Gastrocnemius medialis (tissue), 4 donors: ENCODE measurements around the gene CACNB4. TPM values are rescaled to one million over a fixed set of nuclear protein-coding genes. Genes with fewer than 3 reads are reported as not detected.

Experiments
- ATAC-seq, 2 donors: fragments of 150-250 bp; one replicate each; pipeline ENCODE4 v1.9.1; 2016
- DNase-seq, 2 donors: peaks; one replicate each; pipeline ENCODE4 v3.0.0-alpha.2; 2019
- H3K27ac ChIP-seq, 4 donors: fragments of 200-600 bp; sonication (generic); 1 replicate in 1 of 4; 2 replicates in 3 of 4; pipeline ENCODE4 v1.5.1; 2016 to 2018; ENCODE audit warnings: mild to moderate bottlenecking in 2 of 4, moderate library complexity in 1 of 4
- H3K27me3 ChIP-seq, 3 donors: fragments of 200-600 bp; sonication (generic) in 2 of 3; 1 replicate in 1 of 3; 2 replicates in 2 of 3; pipeline versions ENCODE4 v1.5.1 to v1.6.0; 2016 to 2019; ENCODE audit warnings: mild to moderate bottlenecking in 1 of 3, moderate library complexity in 1 of 3
- H3K36me3 ChIP-seq, 2 donors: fragments of 200-600 bp; sonication (generic) in 1 of 2; one replicate each; pipeline ENCODE4 v1.5.1; 2017 to 2018
- H3K4me1 ChIP-seq, 2 donors: fragments of 200-600 bp; sonication (generic) in 1 of 2; one replicate each; pipeline ENCODE4 v1.5.1; 2016 to 2017; ENCODE audit warnings: mild to moderate bottlenecking in 2 of 2
- H3K4me3 ChIP-seq, 4 donors: fragments of 200-600 bp; sonication (generic) in 3 of 4; 1 replicate in 1 of 4; 2 replicates in 3 of 4; pipeline ENCODE4 v1.5.1; 2016 to 2019; ENCODE audit warnings: mild to moderate bottlenecking in 2 of 4
- H3K9me3 ChIP-seq, 3 donors: fragments of 200-600 bp; sonication (generic) in 2 of 3; 1 replicate in 1 of 3; 2 replicates in 2 of 3; pipeline ENCODE4 v1.5.1; 2016 to 2019
- CTCF ChIP-seq, 5 experiments: fragments of 450-650 bp in 3 of 5; fragments of 200-600 bp in 2 of 5; sonication (generic) in 2 of 5; IDR thresholded peaks in 4 of 5; conservative IDR thresholded peaks in 1 of 5; 1 replicate in 4 of 5; 2 replicates in 1 of 5; pipeline ENCODE4 v1.5.1; 2016 to 2019; ENCODE audit warnings: antibody characterized with exemption in 5 of 5, mild to moderate bottlenecking in 3 of 5, moderate library complexity in 3 of 5
- POLR2A ChIP-seq, 2 donors: fragments of 450-650 bp; IDR thresholded peaks; one replicate each; pipeline ENCODE4 v1.6.1; 2017; ENCODE audit warnings: antibody characterized with exemption in 2 of 2, mild to moderate bottlenecking in 2 of 2, moderate library complexity in 2 of 2
- in situ Hi-C, 4 donors: fragments of 200-750 bp; cut with MboI; loops; one replicate each; pipeline versions ENCODE4 v1.15.0 to v1.8.0; 2017; ENCODE audit warnings: low sequenced_read_pairs in 4 of 4
- intact Hi-C: fragments of 100-400 bp; cut with DNase I; formaldehyde crosslinking; loops from one replicate; pipeline ENCODE4 v1.15.1; 2023; ENCODE audit warnings: low total_unique reads
- total RNA-seq, 4 donors: library from RNA; depleted of rRNA; stranded (reverse); fragments of >200 nt; gene quantifications; one replicate each; pipeline versions ENCODE4 v1.1.0 to v1.2.3, GENCODE V29; 2016

CACNB4 gene
- total RNA-seq, 4 donors from 2014 or later: 0.04 to 0.56 (median 0.36) TPM

GRCh38 chr2:151845481-151845880, 253.4 kb downstream of the CACNB4 start:
- no peaks in the 10 kb centered on the region for H3K9me3 ChIP-seq
- H3K4me3 ChIP-seq: no peak overlapping the region
- ATAC-seq (no peak), DNase-seq (no peak)
- TF ChIP-seq CTCF (IDR thresholded peaks at IDR 0.05 in 4 of 5, conservative IDR thresholded peaks at IDR 0.05 in 1 of 5) (no peak), POLR2A (IDR thresholded peaks at IDR 0.05) (no peak)
- H3K27ac ChIP-seq: no peak overlapping the region
- no peaks in the 10 kb centered on the region for H3K27me3 ChIP-seq
- intact Hi-C loops (no loop called here), in situ Hi-C loops (loop anchor here in 3 of 4 donors (10.0 to 25.0 kb wide), 3 partner anchors 149 to 867 kb away; partner anchors contain the start of genes ARL6IP6 (in 1 of the 3) and PRPF40A (in 1 of the 3))
- H3K4me1 ChIP-seq: no peaks in the 10 kb centered on the region
- H3K36me3 ChIP-seq: no peaks in the 10 kb centered on the region

- H3K9me3 ChIP-seq: no peaks in the 10 kb centered on the region
- DNase-seq (no peak), ATAC-seq (no peak)
- in situ Hi-C loops: loop anchor here in 3 of 4 donors (10.0 to 25.0 kb wide), 3 partner anchors 150 to 868 kb away; partner anchors contain the start of genes ARL6IP6 (in 1 of the 3) and PRPF40A (in 1 of the 3)
- no peaks in the 10 kb centered on the region for H3K4me1 ChIP-seq
- H3K27me3 ChIP-seq: no peaks in the 10 kb centered on the region
- no peaks in the 10 kb centered on the region for H3K36me3 ChIP-seq
- no peak for TF ChIP-seq POLR2A (IDR thresholded peaks at IDR 0.05)
- no peak for TF ChIP-seq CTCF (IDR thresholded peaks at IDR 0.05 in 4 of 5, conservative IDR thresholded peaks at IDR 0.05 in 1 of 5)
- intact Hi-C loops: no loop called here
- no peak overlapping the region for H3K27ac ChIP-seq
- H3K4me3 ChIP-seq: no peak overlapping the region
Measured at GRCh38 chr2:151844211-151844896, 254.5 kb downstream of the CACNB4 start.

GRCh38 chr2:151843691-151844061, 255.2 kb downstream of the CACNB4 start:
- in situ Hi-C loops (loop anchor here in 3 of 4 donors (10.0 to 25.0 kb wide), 3 partner anchors 151 to 869 kb away; partner anchors contain the start of genes ARL6IP6 (in 1 of the 3) and PRPF40A (in 1 of the 3)), intact Hi-C loops (no loop called here)
- Histone ChIP-seq H3K4me3 (no peak overlapping the region), H3K36me3 (no peaks in the 10 kb centered on the region), H3K27ac (no peak overlapping the region), H3K4me1 (no peaks in the 10 kb centered on the region), H3K27me3 (no peaks in the 10 kb centered on the region), H3K9me3 (no peaks in the 10 kb centered on the region)
- ATAC-seq (no peak), DNase-seq (no peak)
- TF ChIP-seq CTCF (IDR thresholded peaks at IDR 0.05 in 4 of 5, conservative IDR thresholded peaks at IDR 0.05 in 1 of 5) (no peak), POLR2A (IDR thresholded peaks at IDR 0.05) (no peak)

GRCh38 chr2:151842830-151843690, 255.8 kb downstream of the CACNB4 start:
- intact Hi-C loops: no loop called here
- DNase-seq (no peak), ATAC-seq (no peak)
- Histone ChIP-seq H3K27me3 (no peaks in the 10 kb centered on the region), H3K4me1 (no peaks in the 10 kb centered on the region), H3K27ac (no peak overlapping the region), H3K4me3 (no peak overlapping the region), H3K36me3 (no peaks in the 10 kb centered on the region), H3K9me3 (no peaks in the 10 kb centered on the region)
- TF ChIP-seq POLR2A (IDR thresholded peaks at IDR 0.05) (no peak), CTCF (IDR thresholded peaks at IDR 0.05 in 4 of 5, conservative IDR thresholded peaks at IDR 0.05 in 1 of 5) (no peak)
- in situ Hi-C loops: loop anchor here in 3 of 4 donors (10.0 to 25.0 kb wide), 3 partner anchors 152 to 869 kb away; partner anchors contain the start of genes ARL6IP6 (in 1 of the 3) and PRPF40A (in 1 of the 3)
